ENCODE results near the gene NPTXR. TPM values are rescaled to one million over a fixed set of nuclear protein-coding genes. Genes with fewer than 3 reads are reported as not detected.

NPTXR gene
- total and polyA plus RNA-seq, 2 of the 4 experiments (the other 2 are of a cell fraction) = 0.36 to 2.2 TPM

DNA sequence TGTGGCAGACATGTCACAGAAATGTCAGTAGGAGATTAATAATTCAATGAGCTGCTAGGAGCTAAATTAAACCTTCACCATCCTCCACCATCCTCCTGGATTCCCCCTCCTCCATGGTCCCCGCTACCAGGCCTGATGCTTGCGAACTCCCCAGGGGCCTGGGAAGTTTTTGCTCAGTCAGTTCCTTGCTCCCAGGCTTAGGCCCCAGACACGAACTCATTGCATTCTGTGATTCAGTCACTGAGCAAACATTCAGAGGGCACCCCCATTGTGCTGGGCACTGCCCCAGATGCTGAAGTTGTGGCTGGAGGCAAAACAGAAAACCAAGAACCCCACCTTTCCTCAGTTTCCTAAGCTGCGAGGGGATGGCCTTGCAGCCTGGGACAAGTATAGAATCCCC is 14.3 kb downstream of the NPTXR start:
- Histone ChIP-seq H3K4me3 (ENCODE audit: insufficient read depth, low read depth, low read length) (no peak overlapping the region), H3K14ac (replicated peaks; ENCODE audit: low read depth, low read length) (no peak overlapping the region), H4K5ac (ENCODE audit: low read depth, low read length) (no peak overlapping the region), H3K4me1 (ENCODE audit: control insufficient read depth, insufficient read depth, low read length) (no peaks in the 10 kb centered on the region), H3K9ac (ENCODE audit: low read depth, low read length) (no peak overlapping the region), H3K79me1 (ENCODE audit: low read depth in 1 of 2, low read length in 2 of 2) (no peaks in the 10 kb centered on the region), H3K36me3 (ENCODE audit: control insufficient read depth, insufficient read depth, low read length) (no peaks in the 10 kb centered on the region), H3K23ac (ENCODE audit: low read depth, low read length) (no peak overlapping the region), H2BK20ac (ENCODE audit: low read depth, low read length) (no peak overlapping the region), H3K9me1 (ENCODE audit: insufficient read depth, low read length) (no peaks in the 10 kb centered on the region), H3K9me3 (ENCODE audit: control insufficient read depth, insufficient read depth, low read length) (no peaks in the 10 kb centered on the region), H2BK120ac (ENCODE audit: low read depth, low read length) (no peak overlapping the region), H3K18ac (ENCODE audit: low read depth, low read length) (no peak overlapping the region), H3K4me2 (ENCODE audit: low read depth, low read length) (no peak overlapping the region), H4K8ac (ENCODE audit: low read depth in 2 of 2, low read length in 2 of 2) (no peak overlapping the region), H2AFZ (replicated peaks; ENCODE audit: low read length, poor library complexity) (no peak overlapping the region), H2BK5ac (ENCODE audit: low read depth, low read length, poor library complexity, severe bottlenecking) (no peak overlapping the region), H3K56ac (ENCODE audit: extremely low read depth, insufficient read depth, low read length) (no peak overlapping the region), H4K91ac (ENCODE audit: insufficient read depth, low read depth, low read length) (no peak overlapping the region), H3K27me3 (ENCODE audit: control insufficient read depth, insufficient read depth, low read length) (no peaks in the 10 kb centered on the region), H2BK15ac (ENCODE audit: low read depth, low read length) (no peak overlapping the region), H2AK5ac (ENCODE audit: low read depth, low read length) (no peak overlapping the region), H2AK9ac (replicated peaks; ENCODE audit: low read depth, low read length, poor library complexity) (no peak overlapping the region), H3K4ac (ENCODE audit: low read depth, low read length) (no peak overlapping the region), H3K27ac (ENCODE audit: insufficient read depth, low read length) (no peak overlapping the region), H4K20me1 (ENCODE audit: insufficient read depth, low read length) (no peaks in the 10 kb centered on the region)
- intact Hi-C loops (cut with micrococcal nuclease) (no loop called here), dilution Hi-C loops (cut with HindIII; ENCODE audit: low sequenced_read_pairs, unreplicated experiment) (no loop called here), in situ Hi-C loops (cut with MboI; ENCODE audit: low sequenced_read_pairs) (no loop called here)
- CTCF ChIA-PET = no interaction called here
- ATAC-seq (ENCODE audit: low read depth) (no peak), DNase-seq (no peak)
- no TSS peak for BruUV-seq (replicated peaks)
- POLR2A ChIA-PET (ENCODE audit: unreplicated experiment) = no interaction called here
- WGBS, 2 experiments (ENCODE audit: extremely low coverage in 2 of 2, insufficient read length in 1 of 2) = 44% methylated on average over 2 of the region's 4 CpGs; no CpG with 5 or more reads in 1 of the 2 experiments
- TF ChIP-seq MXI1 (IDR thresholded peaks at IDR 0.05; ENCODE audit: borderline replicate concordance, low read depth, low read length) (no peak), RAD21 (IDR thresholded peaks at IDR 0.05; ENCODE audit: low read length) (no peak), RFX5 (IDR thresholded peaks at IDR 0.05; ENCODE audit: low read depth, low read length) (no peak), CHD1 (IDR thresholded peaks at IDR 0.05; ENCODE audit: low read depth, low read length) (no peak), FOS (IDR thresholded peaks at IDR 0.05; ENCODE audit: low read depth, low read length) (no peak), NFE2L2 (IDR thresholded peaks at IDR 0.05; ENCODE audit: low read depth, low read length) (no peak), SMC3 (IDR thresholded peaks at IDR 0.05; ENCODE audit: low read depth, low read length) (no peak), CEBPB (IDR thresholded peaks at IDR 0.05; ENCODE audit: low read depth, low read length) (no peak)
- TF ChIP-seq, protein P1, sequence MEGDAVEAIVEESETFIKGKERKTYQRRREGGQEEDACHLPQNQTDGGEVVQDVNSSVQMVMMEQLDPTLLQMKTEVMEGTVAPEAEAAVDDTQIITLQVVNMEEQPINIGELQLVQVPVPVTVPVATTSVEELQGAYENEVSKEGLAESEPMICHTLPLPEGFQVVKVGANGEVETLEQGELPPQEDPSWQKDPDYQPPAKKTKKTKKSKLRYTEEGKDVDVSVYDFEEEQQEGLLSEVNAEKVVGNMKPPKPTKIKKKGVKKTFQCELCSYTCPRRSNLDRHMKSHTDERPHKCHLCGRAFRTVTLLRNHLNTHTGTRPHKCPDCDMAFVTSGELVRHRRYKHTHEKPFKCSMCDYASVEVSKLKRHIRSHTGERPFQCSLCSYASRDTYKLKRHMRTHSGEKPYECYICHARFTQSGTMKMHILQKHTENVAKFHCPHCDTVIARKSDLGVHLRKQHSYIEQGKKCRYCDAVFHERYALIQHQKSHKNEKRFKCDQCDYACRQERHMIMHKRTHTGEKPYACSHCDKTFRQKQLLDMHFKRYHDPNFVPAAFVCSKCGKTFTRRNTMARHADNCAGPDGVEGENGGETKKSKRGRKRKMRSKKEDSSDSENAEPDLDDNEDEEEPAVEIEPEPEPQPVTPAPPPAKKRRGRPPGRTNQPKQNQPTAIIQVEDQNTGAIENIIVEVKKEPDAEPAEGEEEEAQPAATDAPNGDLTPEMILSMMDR (conservative IDR thresholded peaks at IDR 0.05; ENCODE audit: low read depth, low read length) = no peak
- TF ChIP-seq, protein P2, sequence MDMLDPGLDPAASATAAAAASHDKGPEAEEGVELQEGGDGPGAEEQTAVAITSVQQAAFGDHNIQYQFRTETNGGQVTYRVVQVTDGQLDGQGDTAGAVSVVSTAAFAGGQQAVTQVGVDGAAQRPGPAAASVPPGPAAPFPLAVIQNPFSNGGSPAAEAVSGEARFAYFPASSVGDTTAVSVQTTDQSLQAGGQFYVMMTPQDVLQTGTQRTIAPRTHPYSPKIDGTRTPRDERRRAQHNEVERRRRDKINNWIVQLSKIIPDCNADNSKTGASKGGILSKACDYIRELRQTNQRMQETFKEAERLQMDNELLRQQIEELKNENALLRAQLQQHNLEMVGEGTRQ (IDR thresholded peaks at IDR 0.05; ENCODE audit: low read depth, low read length) = no peak

Data from IMR-90 (cell line).